ENCODE results near the gene IFIT2. TPM values are rescaled to one million over a fixed set of nuclear protein-coding genes. Genes with fewer than 3 reads are reported as not detected.

IFIT2 gene
- total RNA-seq, 1 experiment from 2014 or later: 1.0 TPM

GRCh38 chr10:89301721-89302445 lies at the start of gene IFIT2 (continued):
- no peak for TF ChIP-seq REST (IDR thresholded peaks at IDR 0.05; ENCODE audit: low read depth)

GRCh38 chr10:89252225-89252585 lies 49.6 kb upstream of the IFIT2 start:
- ChIA-PET CTCF (interaction anchor here (0.7 to 1.1 kb wide), 3 partner anchors 35 to 319 kb away, joined by 3 to 4 read pairs (median 3); no protein-coding TSS in a partner anchor), RAD21 (ENCODE audit: low non-redundant PET in 1 of 2, low total read pairs in 2 of 2, uncharacterized antibody in 2 of 2, unreplicated experiment in 2 of 2) (interaction anchor here in 1 of 2 experiments (0.6 kb wide), 1 partner anchor 67 kb away, joined by 3 read pairs; no protein-coding TSS in a partner anchor), POLR2A (interaction anchor here (0.6 to 1.3 kb wide), 5 partner anchors 9 to 140 kb away, joined by 3 to 5 read pairs (median 3); partner anchors contain the start of gene IFIT1)
- peaks cover 3 to 15% of the 10 kb centered on the region in 2 experiments; a peak in 3 of 4 replicates for H3K4me1 ChIP-seq (ENCODE audit: control insufficient read depth in 1 of 2, insufficient read depth in 2 of 2, low read length in 2 of 2)
- no peaks in the 10 kb centered on the region; a peak in 2 of 4 replicates for H3K9me3 ChIP-seq (ENCODE audit: control insufficient read depth in 1 of 2, insufficient read depth in 1 of 2, low read depth in 1 of 2, low read length in 2 of 2)
- H2AFZ ChIP-seq (ENCODE audit: low read depth, low read length, poor library complexity, severe bottlenecking): no peak overlapping the region
- DNase-seq (ENCODE audit: low read depth, low spot score) (no peak), ATAC-seq (no peak)
- intact Hi-C loops (cut with micrococcal nuclease): no loop called here
- H3K27ac ChIP-seq (ENCODE audit: low read depth, low read length): no peak overlapping the region; the same call in 1 of the 2 replicates
- no peaks in the 10 kb centered on the region for H3K36me3 ChIP-seq (ENCODE audit: control insufficient read depth in 1 of 2, insufficient read depth in 2 of 2, low read length in 2 of 2)
- BruUV-seq (replicated peaks): no TSS peak
- no peaks in the 10 kb centered on the region for H3K79me2 ChIP-seq (ENCODE audit: insufficient read depth, low read length)
- H3K9me2 ChIP-seq (ENCODE audit: insufficient read depth): no peaks in the 10 kb centered on the region
- no peak overlapping the region for H3K9ac ChIP-seq (ENCODE audit: low read length)
- peak overlapping the region in 1 of 2 experiments; percentile 79; a peak in 1 of 4 replicates for H3K4me3 ChIP-seq (replicated peaks in 1 of 2; ENCODE audit: low read depth in 1 of 2, low read length in 2 of 2)
- H3K4me2 ChIP-seq (ENCODE audit: low read length): peak overlapping the region; percentile 93
- H4K20me1 ChIP-seq (ENCODE audit: insufficient read depth): no peaks in the 10 kb centered on the region
- TF ChIP-seq EZH2phosphoT487 (IDR thresholded peaks at IDR 0.05; ENCODE audit: borderline replicate concordance) (no peak), POLR2A (IDR thresholded peaks at IDR 0.05; ENCODE audit: borderline replicate concordance, extremely low read depth, insufficient read depth, insufficient read length) (no peak), YY1 (IDR thresholded peaks at IDR 0.05; ENCODE audit: extremely low read depth, insufficient replicate concordance, low read depth, low read length) (no peak), ZFX (IDR thresholded peaks at IDR 0.05) (no peak), POLR2AphosphoS5 (IDR thresholded peaks at IDR 0.05; ENCODE audit: low read depth, low read length) (no peak), SIN3A (IDR thresholded peaks at IDR 0.05; ENCODE audit: low read depth) (no peak), JUND (IDR thresholded peaks at IDR 0.05) (no peak), FOSL1 (IDR thresholded peaks at IDR 0.05; ENCODE audit: low read depth) (no peak), ZBTB33 (IDR thresholded peaks at IDR 0.05; ENCODE audit: extremely low read depth, insufficient replicate concordance, low read length) (no peak), CBX3 (IDR thresholded peaks at IDR 0.05; ENCODE audit: low read depth) (no peak)
- no peaks in the 10 kb centered on the region for H3K27me3 ChIP-seq (ENCODE audit: insufficient read depth, low read length)

Measured in HCT116 (cell line).